Tibial nerve (tissue), 4 donors: ENCODE measurements around the gene DNAAF5. TPM values are rescaled to one million over a fixed set of nuclear protein-coding genes. Genes with fewer than 3 reads are reported as not detected.
"Not testable (repeated sequence)": the region's sequence is repeated elsewhere in the genome, so short reads cannot be mapped to it uniquely, and the experiment has no call there.

Experiments
- DNase-seq, 2 donors: peaks; one replicate each; pipeline ENCODE4 v3.0.0-alpha.2; 2019; ENCODE audit warnings: low spot score in 2 of 2
- H3K27ac ChIP-seq, 4 donors: fragments of 200-600 bp; sonication (generic) in 3 of 4; one replicate each; pipeline ENCODE4 v1.5.1; 2017 to 2019; ENCODE audit warnings: mild to moderate bottlenecking in 1 of 4
- H3K27me3 ChIP-seq, 2 donors: fragments of 200-600 bp; sonication (generic) in 1 of 2; one replicate each; pipeline versions ENCODE4 v1.5.1 to v1.6.0; 2017 to 2019
- H3K36me3 ChIP-seq, 3 donors: fragments of 200-600 bp; sonication (generic); one replicate each; pipeline ENCODE4 v1.5.1; 2018 to 2019
- H3K4me1 ChIP-seq, 4 donors: fragments of 200-600 bp; sonication (generic) in 3 of 4; one replicate each; pipeline ENCODE4 v1.5.1; 2017 to 2019
- H3K4me3 ChIP-seq, 4 donors: fragments of 200-600 bp; sonication (generic) in 3 of 4; one replicate each; pipeline ENCODE4 v1.5.1; 2017 to 2019; ENCODE audit warnings: mild to moderate bottlenecking in 1 of 4, moderate library complexity in 1 of 4
- H3K9me3 ChIP-seq, 4 donors: fragments of 200-600 bp; sonication (generic) in 3 of 4; one replicate each; pipeline ENCODE4 v1.5.1; 2017 to 2019
- EP300 ChIP-seq, 2 donors: sonication (generic); formaldehyde crosslinking; IDR thresholded peaks; one replicate each; pipeline ENCODE4 v1.6.1; 2017; ENCODE audit warnings: antibody characterized with exemption in 2 of 2, mild to moderate bottlenecking in 1 of 2
- POLR2A ChIP-seq, 2 donors: fragments of 450-650 bp; IDR thresholded peaks; one replicate each; pipeline ENCODE4 v1.6.1; 2017; ENCODE audit warnings: antibody characterized with exemption in 2 of 2, mild to moderate bottlenecking in 2 of 2, moderate library complexity in 2 of 2
- WGBS, 2 donors: methylation state at CpG; one replicate each; pipeline ENCODE4 v1.1.5; 2018; 5-methylcytosine and 5-hydroxymethylcytosine counted together
- total RNA-seq, 4 donors: library from RNA; depleted of rRNA; stranded (reverse); fragments of >200 nt; gene quantifications; one replicate each; pipeline ENCODE4 v1.1.0, GENCODE V29; 2016
- TF ChIP-seq, protein P1 (sequence below), 5 experiments: fragments of 200-600 bp in 3 of 5; fragments of 450-650 bp in 2 of 5; sonication (generic) in 3 of 5; IDR thresholded peaks; one replicate each; pipeline ENCODE4 v1.5.1; 2016 to 2019; ENCODE audit warnings: antibody characterized with exemption in 5 of 5, mild to moderate bottlenecking in 3 of 5, moderate library complexity in 2 of 5

The DNAAF5 gene
- total RNA-seq, 4 donors from 2014 or later = 26.0 to 56.7 (median 41.6) TPM

GRCh38 chr7:787332-788240, 61.1 kb downstream of the DNAAF5 start:
- WGBS, 2 donors = 90 to 93% methylated on average over 21 to 25 of the region's 27 CpGs
- Histone ChIP-seq H3K27me3 (no peaks in the 10 kb centered on the region), H3K4me1 (peaks cover 0 to 7% (median 0%) of the 10 kb centered on the region in 4 donors), H3K27ac (no peak overlapping the region), H3K9me3 (no peaks in the 10 kb centered on the region), H3K4me3 (no peak overlapping the region), H3K36me3 (peaks cover 0 to 60% (median 0%) of the 10 kb centered on the region in 3 donors)
- TF ChIP-seq, protein P1, sequence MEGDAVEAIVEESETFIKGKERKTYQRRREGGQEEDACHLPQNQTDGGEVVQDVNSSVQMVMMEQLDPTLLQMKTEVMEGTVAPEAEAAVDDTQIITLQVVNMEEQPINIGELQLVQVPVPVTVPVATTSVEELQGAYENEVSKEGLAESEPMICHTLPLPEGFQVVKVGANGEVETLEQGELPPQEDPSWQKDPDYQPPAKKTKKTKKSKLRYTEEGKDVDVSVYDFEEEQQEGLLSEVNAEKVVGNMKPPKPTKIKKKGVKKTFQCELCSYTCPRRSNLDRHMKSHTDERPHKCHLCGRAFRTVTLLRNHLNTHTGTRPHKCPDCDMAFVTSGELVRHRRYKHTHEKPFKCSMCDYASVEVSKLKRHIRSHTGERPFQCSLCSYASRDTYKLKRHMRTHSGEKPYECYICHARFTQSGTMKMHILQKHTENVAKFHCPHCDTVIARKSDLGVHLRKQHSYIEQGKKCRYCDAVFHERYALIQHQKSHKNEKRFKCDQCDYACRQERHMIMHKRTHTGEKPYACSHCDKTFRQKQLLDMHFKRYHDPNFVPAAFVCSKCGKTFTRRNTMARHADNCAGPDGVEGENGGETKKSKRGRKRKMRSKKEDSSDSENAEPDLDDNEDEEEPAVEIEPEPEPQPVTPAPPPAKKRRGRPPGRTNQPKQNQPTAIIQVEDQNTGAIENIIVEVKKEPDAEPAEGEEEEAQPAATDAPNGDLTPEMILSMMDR (IDR thresholded peaks at IDR 0.05) = no peak
- no peak for TF ChIP-seq EP300 (IDR thresholded peaks at IDR 0.05)
- no peak for TF ChIP-seq POLR2A (IDR thresholded peaks at IDR 0.05)
- no peak for DNase-seq

GRCh38 chr7:791519-791918, 65.0 kb downstream of the DNAAF5 start:
- WGBS, 2 donors = 77 to 85% methylated on average over 5 of the region's 5 CpGs
- Histone ChIP-seq H3K4me3 (no peak overlapping the region), H3K4me1 (peaks cover 0 to 2% (median 0%) of the 10 kb centered on the region in 4 donors), H3K36me3 (peaks cover 0 to 26% (median 0%) of the 10 kb centered on the region in 3 donors), H3K27ac (no peak overlapping the region), H3K27me3 (no peaks in the 10 kb centered on the region), H3K9me3 (no peaks in the 10 kb centered on the region)
- no peak for DNase-seq
- TF ChIP-seq, protein P1 (IDR thresholded peaks at IDR 0.05) = no peak
- no peak for TF ChIP-seq POLR2A (IDR thresholded peaks at IDR 0.05)
- no peak for TF ChIP-seq EP300 (IDR thresholded peaks at IDR 0.05)

GRCh38 chr7:794207-794606, 67.7 kb downstream of the DNAAF5 start:
- peaks cover 0 to 17% (median 0%) of the 10 kb centered on the region in 3 donors for H3K36me3 ChIP-seq

GRCh38 chr7:794671-795329, 68.3 kb downstream of the DNAAF5 start:
- Histone ChIP-seq H3K27me3 (no peaks in the 10 kb centered on the region), H3K4me3 (no peak overlapping the region), H3K4me1 (no peaks in the 10 kb centered on the region), H3K27ac (no peak overlapping the region), H3K9me3 (no peaks in the 10 kb centered on the region), H3K36me3 (peaks cover 0 to 14% (median 0%) of the 10 kb centered on the region in 3 donors)
- TF ChIP-seq, protein P1 (IDR thresholded peaks at IDR 0.05) = no peak
- TF ChIP-seq POLR2A (IDR thresholded peaks at IDR 0.05) = no peak
- no peak for TF ChIP-seq EP300 (IDR thresholded peaks at IDR 0.05)
- DNase-seq = no peak
- 90 to 93% methylated on average over 23 to 27 of the region's 31 CpGs for WGBS, 2 donors

More at GRCh38 chr7:794207-794606, 67.7 kb downstream of the DNAAF5 start:
- 93 to 94% methylated on average over 5 of the region's 5 CpGs for WGBS, 2 donors
- Histone ChIP-seq H3K4me3 (no peak overlapping the region), H3K9me3 (no peaks in the 10 kb centered on the region), H3K27ac (no peak overlapping the region), H3K27me3 (no peaks in the 10 kb centered on the region), H3K4me1 (no peaks in the 10 kb centered on the region)
- TF ChIP-seq EP300 (IDR thresholded peaks at IDR 0.05) (no peak), POLR2A (IDR thresholded peaks at IDR 0.05) (no peak)
- TF ChIP-seq, protein P1 (IDR thresholded peaks at IDR 0.05) = no peak
- no peak for DNase-seq

- 73 to 82% methylated on average over 8 of the region's 10 CpGs for WGBS, 2 donors
- H3K9me3 ChIP-seq, H3K4me1 ChIP-seq, H3K36me3 ChIP-seq, H3K4me3 ChIP-seq, DNase-seq, H3K27me3 ChIP-seq: not testable (repeated sequence)
- H3K27ac ChIP-seq = peak overlapping the region in 2 of 4 donors; percentile 37 to 46
Measured at GRCh38 chr7:796434-797169, 70.1 kb downstream of the DNAAF5 start.
